HG03460 (cell line): ENCODE data around the gene HSD11B1.

Source experiments
- ATAC-seq: cut with Tn5 transposase; IDR thresholded peaks from one replicate; pipeline ENCODE4 v1.9.1; 2021; ENCODE audit not compliant: unreplicated experiment

The HSD11B1 gene

GRCh38 chr1:209723756-209724693, 19.4 kb downstream of the HSD11B1 start:
- ATAC-seq: no peak

GRCh38 chr1:209727286-209727685, 22.6 kb downstream of the HSD11B1 start:
- ATAC-seq: no peak

- ATAC-seq: no peak
Observed at GRCh38 chr1:209727785-209728184, 23.1 kb downstream of the HSD11B1 start.

GRCh38 chr1:209728466-209728865, 23.8 kb downstream of the HSD11B1 start:
- ATAC-seq: no peak

GRCh38 chr1:209729436-209729835, 24.8 kb downstream of the HSD11B1 start:
- no peak for ATAC-seq

GRCh38 chr1:209732725-209733124, 28.1 kb downstream of the HSD11B1 start:
- ATAC-seq: no peak

- no peak for ATAC-seq
Observed at GRCh38 chr1:209733409-209734192, 29.0 kb downstream of the HSD11B1 start.

- ATAC-seq: no peak
Observed at GRCh38 chr1:209736490-209737117, 32.0 kb downstream of the HSD11B1 start.

- ATAC-seq: no peak
Observed at GRCh38 chr1:209737118-209737505, 32.5 kb downstream of the HSD11B1 start.

- ATAC-seq: no peak
Observed at GRCh38 chr1:209738270-209738669, 33.6 kb downstream of the HSD11B1 start.

- ATAC-seq: no peak
Observed at GRCh38 chr1:209741193-209741592, 36.5 kb downstream of the HSD11B1 start.

GRCh38 chr1:209741889-209742288, 37.2 kb downstream of the HSD11B1 start:
- ATAC-seq: no peak

- no peak for ATAC-seq
Observed at GRCh38 chr1:209742409-209743144, 37.9 kb downstream of the HSD11B1 start.

- ATAC-seq: no peak
Observed at GRCh38 chr1:209743145-209743482, 38.5 kb downstream of the HSD11B1 start.

GRCh38 chr1:209746451-209747165, 42.0 kb downstream of the HSD11B1 start:
- ATAC-seq: no peak

GRCh38 chr1:209747580-209748262, 43.1 kb downstream of the HSD11B1 start:
- peak; percentile 73 for ATAC-seq

- no peak for ATAC-seq
Observed at GRCh38 chr1:209748620-209749019, 44.0 kb downstream of the HSD11B1 start.

GRCh38 chr1:209749205-209749604, 44.6 kb downstream of the HSD11B1 start:
- no peak for ATAC-seq

- ATAC-seq: no peak
Observed at GRCh38 chr1:209749670-209750323, 45.2 kb downstream of the HSD11B1 start.
